GM12801 (cell line): Measurements from ENCODE around the gene LAMB1.

ENCODE experiments used
- TF ChIP-seq, protein P1 (sequence below): IDR thresholded peaks from one replicate; pipeline ENCODE4 v1.5.1; 2011; ENCODE audit warnings: control low read depth; ENCODE audit not compliant: insufficient read length; ENCODE audit errors: extremely low read depth

The LAMB1 gene

GRCh38 chr7:108029034-108029433, 26.1 kb upstream of the LAMB1 start:
- TF ChIP-seq, protein P1, sequence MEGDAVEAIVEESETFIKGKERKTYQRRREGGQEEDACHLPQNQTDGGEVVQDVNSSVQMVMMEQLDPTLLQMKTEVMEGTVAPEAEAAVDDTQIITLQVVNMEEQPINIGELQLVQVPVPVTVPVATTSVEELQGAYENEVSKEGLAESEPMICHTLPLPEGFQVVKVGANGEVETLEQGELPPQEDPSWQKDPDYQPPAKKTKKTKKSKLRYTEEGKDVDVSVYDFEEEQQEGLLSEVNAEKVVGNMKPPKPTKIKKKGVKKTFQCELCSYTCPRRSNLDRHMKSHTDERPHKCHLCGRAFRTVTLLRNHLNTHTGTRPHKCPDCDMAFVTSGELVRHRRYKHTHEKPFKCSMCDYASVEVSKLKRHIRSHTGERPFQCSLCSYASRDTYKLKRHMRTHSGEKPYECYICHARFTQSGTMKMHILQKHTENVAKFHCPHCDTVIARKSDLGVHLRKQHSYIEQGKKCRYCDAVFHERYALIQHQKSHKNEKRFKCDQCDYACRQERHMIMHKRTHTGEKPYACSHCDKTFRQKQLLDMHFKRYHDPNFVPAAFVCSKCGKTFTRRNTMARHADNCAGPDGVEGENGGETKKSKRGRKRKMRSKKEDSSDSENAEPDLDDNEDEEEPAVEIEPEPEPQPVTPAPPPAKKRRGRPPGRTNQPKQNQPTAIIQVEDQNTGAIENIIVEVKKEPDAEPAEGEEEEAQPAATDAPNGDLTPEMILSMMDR: no peak

GRCh38 chr7:108028111-108028510, 25.1 kb upstream of the LAMB1 start:
- TF ChIP-seq, protein P1: no peak

GRCh38 chr7:108027239-108027638, 24.3 kb upstream of the LAMB1 start:
- TF ChIP-seq, protein P1: no peak

GRCh38 chr7:108026647-108027046, 23.7 kb upstream of the LAMB1 start:
- TF ChIP-seq, protein P1: no peak

DNA sequence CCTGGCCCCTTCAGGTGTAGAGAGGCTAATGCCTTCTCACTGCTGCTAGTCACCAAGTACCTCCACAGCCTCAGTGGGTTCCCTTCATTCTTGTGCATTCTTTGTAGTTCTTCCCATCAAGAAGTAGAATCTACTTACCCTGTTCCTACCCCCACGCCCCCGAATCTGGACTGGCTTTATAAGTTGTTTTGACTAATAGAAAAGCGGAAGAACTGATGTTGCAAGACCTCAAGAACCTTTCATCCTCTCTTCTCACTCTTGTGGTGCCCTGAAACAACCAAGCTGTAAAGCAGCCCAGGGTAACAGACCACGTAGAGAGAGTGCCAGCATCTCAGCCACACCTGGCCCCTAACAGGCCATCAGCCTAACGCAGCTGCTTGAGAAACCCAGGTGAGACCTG, 23.2 kb upstream of the LAMB1 start:
- TF ChIP-seq, protein P1: no peak

DNA sequence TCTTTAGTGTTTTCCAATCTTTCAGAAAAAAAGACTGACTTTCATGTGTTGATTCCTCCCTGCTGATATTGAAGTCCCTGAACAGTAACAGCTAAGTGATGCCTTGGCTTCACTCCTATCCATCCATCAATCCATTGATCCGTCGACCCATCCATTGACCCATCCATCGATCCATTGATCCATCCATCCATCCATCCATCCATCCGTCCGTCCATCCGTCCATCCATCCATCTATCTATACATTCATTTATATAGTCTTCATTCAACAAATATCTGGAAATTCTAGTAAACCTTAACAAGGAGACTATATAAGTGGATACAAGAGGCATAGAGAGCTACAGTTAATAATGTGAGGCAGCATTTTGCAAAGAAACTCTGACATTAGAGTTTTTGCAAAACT, 21.6 kb upstream of the LAMB1 start:
- TF ChIP-seq, protein P1: no peak

DNA sequence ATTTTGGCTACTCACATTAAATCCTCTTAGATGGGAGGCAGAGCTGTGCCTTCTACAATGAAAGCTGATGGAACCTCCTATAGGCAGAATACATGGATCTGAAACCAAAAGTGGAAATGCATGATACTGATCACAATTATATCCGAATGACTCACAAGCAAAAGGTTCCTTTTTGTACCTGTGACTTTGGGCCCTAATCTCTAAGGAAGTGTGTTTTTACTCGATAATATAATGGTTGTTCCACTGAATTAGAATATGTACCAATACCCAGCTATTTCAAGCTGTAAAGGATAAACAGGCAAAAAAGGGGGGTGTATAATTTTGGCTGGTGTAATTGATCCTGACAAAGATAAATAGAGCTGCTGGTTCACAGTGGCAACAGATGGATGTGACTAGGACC, 17.6 kb upstream of the LAMB1 start:
- TF ChIP-seq, protein P1: no peak

DNA sequence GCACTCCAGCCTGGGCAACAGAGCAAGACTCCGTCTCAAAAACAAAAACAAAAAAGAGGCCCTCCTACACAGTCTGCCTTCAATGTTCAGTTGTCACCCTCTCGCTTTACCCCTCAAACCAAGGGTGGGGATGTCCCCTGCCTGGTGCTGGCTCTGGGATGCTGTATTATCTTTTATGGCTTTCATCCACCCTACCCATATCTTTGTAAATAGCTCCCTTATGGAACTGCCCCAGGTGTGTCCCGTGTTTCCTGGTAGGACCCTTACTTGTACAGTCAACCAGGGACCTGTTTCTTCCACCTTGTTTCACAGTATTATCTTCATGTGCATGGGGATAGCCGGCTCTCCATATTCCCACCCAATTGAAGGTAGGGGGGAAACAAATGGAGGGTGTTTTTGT, 15.7 kb upstream of the LAMB1 start:
- TF ChIP-seq, protein P1: no peak
